Medulla oblongata (tissue), 1 donor: ENCODE data around the gene LARGE1.

ENCODE experiments used
- DNase-seq: peaks from one replicate; pipeline ENCODE4 v3.0.0-alpha.2; 2015; ENCODE audit errors: extremely low spot score

LARGE1 gene

GRCh38 chr22:33920197-33920540 lies at the start of gene LARGE1:
Gene LARGE1 (minus strand): TSS chr22:33920476.
- no peak for DNase-seq

- DNase-seq, result no peak
Observed at GRCh38 chr22:33969045-33969444, 48.8 kb upstream of the LARGE1 start.

DNA sequence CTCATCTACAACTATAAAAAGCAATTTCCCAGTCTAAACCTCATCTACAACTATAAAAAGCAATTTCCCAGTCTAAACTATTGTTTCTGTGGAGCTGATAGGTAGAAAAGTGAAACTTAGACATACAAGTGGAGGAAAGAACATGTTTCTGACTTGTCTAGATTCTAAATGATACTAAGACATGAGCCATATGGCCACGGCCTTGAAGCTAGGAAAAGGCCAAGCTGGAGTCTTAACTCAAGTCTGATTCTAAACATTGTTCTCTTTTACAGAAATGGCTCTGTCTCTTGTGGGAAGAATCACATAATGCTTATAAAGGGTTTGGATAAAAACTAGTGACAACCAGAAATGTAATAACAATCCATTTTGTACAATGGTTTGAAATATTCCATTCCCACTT lies 43.8 kb upstream of the LARGE1 start:
- no peak for DNase-seq

GRCh38 chr22:33962409-33962808 lies 42.1 kb upstream of the LARGE1 start:
- DNase-seq, result peak; percentile 29

- DNase-seq, result no peak
Observed at GRCh38 chr22:33958741-33959140, 38.5 kb upstream of the LARGE1 start.

- DNase-seq, result no peak
Observed at GRCh38 chr22:33957086-33957485, 36.8 kb upstream of the LARGE1 start.

- peak; percentile 59 for DNase-seq
Observed at GRCh38 chr22:33952776-33953175, 32.5 kb upstream of the LARGE1 start.

DNA sequence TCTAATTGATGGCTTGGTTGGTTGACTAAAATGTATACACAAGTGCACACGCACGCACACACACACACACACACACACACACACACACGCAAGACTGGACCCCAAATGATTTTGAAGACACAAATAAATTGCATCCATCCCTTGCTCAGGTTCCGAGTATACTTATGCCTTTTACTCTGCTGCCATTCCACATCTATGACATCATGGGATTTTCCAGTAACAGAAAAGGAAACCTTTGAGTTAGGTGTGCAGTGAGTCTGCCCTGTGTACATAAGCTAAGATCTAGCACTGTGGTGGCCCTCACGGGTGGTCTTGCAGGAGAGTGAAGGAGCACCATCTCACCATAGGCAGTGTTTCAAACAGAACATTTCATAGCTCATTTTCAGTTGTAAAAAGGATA lies 20.5 kb upstream of the LARGE1 start:
- DNase-seq, result no peak

GRCh38 chr22:33932997-33933396 lies 12.7 kb upstream of the LARGE1 start:
- DNase-seq, result no peak

DNA sequence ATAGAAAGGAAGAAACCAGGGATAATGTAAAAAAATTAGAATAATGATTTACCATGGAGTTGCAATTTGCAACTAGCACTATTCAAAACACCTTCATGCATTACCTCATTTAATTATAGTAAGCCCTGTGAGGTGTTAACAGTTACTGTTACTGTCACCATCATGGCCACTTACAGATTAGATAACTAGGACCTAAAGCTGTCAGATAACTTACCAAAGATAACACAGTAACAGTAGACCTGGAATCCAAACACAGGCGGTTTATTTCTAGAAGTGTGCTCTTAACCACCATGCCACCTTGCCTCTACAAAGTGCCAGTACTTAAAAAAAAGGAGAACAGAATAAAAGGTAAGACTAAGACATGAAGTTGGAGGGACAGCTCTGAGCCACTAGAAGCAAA lies 11.1 kb upstream of the LARGE1 start:
- no peak for DNase-seq

GRCh38 chr22:33927752-33928151 lies 7.5 kb upstream of the LARGE1 start:
- no peak for DNase-seq

GRCh38 chr22:33925194-33925593 lies 4.9 kb upstream of the LARGE1 start:
- DNase-seq, result no peak

DNA sequence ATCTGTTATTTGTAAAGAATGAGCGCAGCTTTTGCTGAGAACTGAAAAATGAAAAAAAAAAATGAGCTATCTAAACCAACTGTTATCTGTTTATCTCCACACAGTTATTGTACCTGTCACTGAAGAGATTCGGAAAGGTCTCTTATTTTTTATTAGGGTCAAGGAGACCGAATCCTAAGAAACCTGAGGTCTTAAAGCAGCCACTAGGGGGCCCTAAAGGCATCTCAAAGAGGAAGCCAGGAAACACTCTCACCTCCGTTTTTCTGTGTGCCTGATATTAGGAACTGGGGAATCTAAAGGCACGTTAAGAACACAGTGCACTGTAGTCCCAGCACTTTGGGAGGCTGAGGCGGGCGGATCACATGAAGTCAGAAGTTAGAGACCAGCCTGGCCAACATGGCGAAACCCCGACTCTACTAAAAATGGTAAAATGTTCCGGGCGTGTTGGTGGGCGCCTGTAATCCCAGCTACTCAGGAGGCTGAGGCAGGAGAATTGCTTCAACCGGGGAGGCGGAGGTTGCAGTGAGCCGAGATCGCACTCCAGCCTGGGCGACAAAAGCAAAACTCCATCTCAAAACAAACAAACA lies 3.5 kb upstream of the LARGE1 start:
- peak; percentile 90 for DNase-seq

- peak; percentile 17 for DNase-seq
Observed at GRCh38 chr22:33923033-33923432, 2.8 kb upstream of the LARGE1 start.

- peak; percentile 47 for DNase-seq
Observed at GRCh38 chr22:33922349-33922681, 2.0 kb upstream of the LARGE1 start.

GRCh38 chr22:33921525-33922348 lies 1.5 kb upstream of the LARGE1 start:
- DNase-seq, result peak; percentile 61

GRCh38 chr22:33920927-33921524 lies 750 bp upstream of the LARGE1 start:
- DNase-seq, result peak; percentile 98

- peak; percentile 34 for DNase-seq
Observed at GRCh38 chr22:33919391-33920196, 682 bp downstream of the LARGE1 start.

- DNase-seq, result no peak
Observed at GRCh38 chr22:33918676-33919365, 1.5 kb downstream of the LARGE1 start.

- peak; percentile 20 for DNase-seq
Observed at GRCh38 chr22:33917744-33918406, 2.4 kb downstream of the LARGE1 start.

GRCh38 chr22:33914699-33915098 lies 5.6 kb downstream of the LARGE1 start:
- DNase-seq, result no peak
